CMK (cell line): ENCODE results near the gene PRPF4.
"Not testable (repeated sequence)": the region's sequence is repeated elsewhere in the genome, so short reads cannot be mapped to it uniquely, and the experiment has no call there.

Experiments
- DNase-seq: peaks from one replicate; pipeline ENCODE4 v3.0.0-alpha.2; 2010; ENCODE audit warnings: low read depth

PRPF4 gene

DNA sequence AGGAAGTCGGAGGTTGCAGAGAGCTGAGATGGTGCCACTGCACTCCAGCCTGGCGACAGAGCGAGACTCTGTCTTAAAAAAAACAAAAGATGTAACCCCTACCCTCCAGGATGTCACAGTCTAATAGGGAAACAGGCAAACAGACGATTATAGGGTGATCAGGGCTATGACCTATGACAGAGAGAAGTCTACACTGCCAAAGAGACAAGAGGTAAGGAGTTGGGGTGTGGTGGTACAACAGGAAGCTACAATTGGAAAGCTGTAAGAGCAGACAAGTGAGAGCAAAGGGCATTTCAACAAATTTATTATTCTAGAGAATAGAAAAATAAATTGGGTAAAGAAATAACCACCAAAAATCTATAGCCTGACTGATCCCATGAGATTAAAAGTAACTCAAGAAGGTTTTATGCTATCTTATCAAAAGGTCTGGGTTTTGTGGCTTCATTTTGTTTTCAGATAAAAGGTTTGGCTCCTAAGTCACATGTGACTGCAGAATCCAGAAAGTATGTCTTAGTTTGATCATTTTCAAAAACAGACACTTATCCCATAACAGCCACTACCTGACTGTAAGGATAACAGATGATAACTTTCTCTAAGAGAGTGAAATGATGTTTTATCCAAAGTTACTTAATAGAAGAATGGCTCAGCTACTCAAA, 7.4 kb upstream of the PRPF4 start:
- peak; percentile 40 for DNase-seq

DNA sequence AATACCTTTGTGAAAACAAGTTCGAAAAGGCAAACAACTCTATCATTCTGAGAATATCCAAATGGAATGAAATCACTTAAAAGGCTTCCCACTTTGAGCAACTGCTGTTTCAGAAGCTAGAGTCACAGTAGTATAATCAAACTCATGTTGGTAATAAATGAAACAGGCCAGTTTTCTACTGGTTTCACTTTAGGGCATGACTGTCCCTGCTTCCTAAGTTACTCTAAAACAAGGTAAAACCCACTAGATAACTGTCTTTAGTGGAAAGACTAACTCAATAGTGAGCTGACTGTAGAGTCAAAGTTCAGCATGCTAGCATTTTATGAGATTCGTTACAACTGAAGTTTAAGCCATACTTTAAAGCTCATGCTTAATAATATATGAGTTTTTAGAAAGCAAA, 6.1 kb upstream of the PRPF4 start:
- DNase-seq: no peak

GRCh38 chr9:113269871-113270270, 5.6 kb upstream of the PRPF4 start:
- DNase-seq: no peak

DNA sequence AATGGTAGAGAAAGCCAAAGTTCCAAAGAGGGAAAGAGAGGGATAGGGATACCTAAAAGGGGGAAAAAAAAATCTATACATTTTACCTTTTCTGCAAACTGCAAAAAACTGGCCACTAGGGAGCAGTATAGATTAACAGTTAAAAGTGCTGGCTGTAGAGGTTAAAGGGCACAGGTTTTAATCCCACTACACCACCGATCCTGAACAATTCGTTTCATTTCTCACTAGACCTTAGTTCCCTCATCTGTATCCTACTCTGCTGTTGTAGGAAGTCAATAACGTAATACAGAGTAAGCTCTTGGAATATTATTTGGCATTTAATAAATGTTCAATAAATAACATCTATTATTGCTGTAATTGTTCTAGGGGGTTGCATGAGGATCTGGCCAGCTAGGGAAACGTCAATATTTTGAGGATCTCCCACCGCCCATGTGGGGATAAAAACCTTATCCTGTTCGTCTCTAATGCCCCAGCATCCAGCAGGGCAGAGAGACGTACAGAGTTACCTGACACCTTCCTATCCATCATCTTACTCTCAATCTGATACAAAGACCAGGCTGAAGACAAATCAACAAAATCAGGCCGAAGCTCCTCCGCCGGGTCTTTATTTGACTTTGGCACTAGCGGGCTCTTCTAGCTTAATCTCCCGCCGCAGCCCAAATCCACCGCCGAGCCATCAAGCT, 843 bp upstream of the PRPF4 start:
- DNase-seq: no peak

GRCh38 chr9:113278840-113279239, 3.4 kb downstream of the PRPF4 start:
- no peak for DNase-seq

GRCh38 chr9:113281356-113281755, 5.9 kb downstream of the PRPF4 start:
- DNase-seq: no peak

GRCh38 chr9:113289091-113289490, 13.6 kb downstream of the PRPF4 start:
- DNase-seq: no peak

GRCh38 chr9:113290052-113290607, 14.7 kb downstream of the PRPF4 start:
- no peak for DNase-seq

DNA sequence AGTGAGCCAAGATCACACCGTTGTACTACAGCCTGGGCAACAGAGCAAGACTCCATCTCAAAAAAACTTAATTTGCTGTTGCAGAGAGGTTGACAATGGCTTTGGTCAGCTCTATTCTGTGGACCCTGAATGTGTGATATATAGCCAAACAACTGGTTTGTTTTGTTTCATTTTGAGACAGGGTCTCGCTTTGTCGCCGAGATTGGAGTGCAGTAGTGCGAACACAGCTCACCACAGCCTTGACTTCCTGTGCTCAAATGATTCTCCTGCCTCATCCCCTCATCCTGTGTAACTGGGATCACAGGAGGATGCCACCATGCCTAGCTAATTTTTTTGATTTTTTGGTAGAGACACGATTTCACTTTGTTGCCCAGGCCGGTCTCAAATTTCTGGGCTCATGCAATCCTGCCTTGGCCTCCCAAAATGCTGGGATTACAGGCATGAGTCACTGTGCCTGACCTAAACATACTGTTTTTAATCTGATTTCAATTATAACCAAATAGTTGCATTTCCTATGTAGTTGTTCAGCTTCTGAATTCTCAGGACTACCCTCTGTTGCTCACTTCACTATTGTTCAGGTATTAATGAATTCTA, 17.9 kb downstream of the PRPF4 start:
- DNase-seq: no peak

GRCh38 chr9:113296247-113296646, 20.8 kb downstream of the PRPF4 start:
- DNase-seq: not testable (repeated sequence)

DNA sequence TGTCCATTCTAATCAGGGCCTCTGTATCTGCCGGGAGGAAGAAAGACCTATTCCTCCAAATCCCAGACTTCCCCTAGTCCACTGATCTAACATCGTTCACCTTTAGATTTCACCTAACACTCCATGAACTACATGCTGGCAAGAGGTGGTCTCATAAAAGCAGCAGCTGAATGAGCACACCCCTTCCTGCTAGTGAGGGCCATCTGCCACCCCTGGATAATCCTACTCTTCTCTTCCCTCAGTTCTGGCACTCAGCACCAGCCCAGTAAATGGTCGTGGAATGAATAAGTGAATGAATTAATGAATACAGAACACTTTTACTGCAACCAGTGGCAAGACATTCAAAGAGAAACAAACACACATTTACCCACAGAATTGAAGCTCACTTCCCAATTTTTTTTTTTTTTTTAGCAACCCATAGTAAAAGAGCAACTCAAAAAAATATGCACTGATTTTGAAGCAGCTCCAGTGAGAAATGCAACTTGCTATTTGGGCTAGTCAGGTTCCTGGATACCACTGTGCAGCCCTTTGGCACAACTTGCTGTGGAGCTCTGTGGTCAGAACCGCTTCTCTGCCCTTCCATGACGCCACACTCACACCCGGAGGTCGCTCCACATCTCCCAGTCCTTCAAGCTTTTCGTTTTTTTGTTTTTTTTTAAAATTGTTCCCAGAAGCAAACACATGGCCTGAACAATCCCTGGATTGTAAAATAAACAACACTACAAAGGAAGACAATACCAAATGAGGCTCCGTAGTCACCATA, 21.5 kb downstream of the PRPF4 start:
- no peak for DNase-seq

DNA sequence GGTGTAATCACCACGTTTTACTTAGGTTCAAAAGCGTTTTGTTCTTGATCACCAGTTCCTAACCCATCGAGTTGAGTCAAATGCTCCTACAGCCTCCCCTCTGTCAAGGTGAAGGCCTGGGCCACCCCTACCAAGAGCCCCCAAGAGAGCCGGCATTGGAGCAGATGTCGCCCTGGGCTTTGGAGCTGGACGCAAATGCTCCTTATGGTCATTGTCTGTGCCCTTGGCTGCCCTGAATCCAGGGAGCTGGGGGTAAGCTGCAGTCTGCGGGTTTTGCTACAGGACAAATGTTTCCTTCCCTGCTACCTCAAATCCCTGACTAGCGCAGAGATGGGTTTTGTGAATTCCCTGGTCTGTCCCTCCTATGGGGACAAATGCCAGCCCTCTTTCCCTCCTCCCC, 22.9 kb downstream of the PRPF4 start:
- DNase-seq: no peak

GRCh38 chr9:113298924-113299770, 23.7 kb downstream of the PRPF4 start:
- no peak for DNase-seq

- DNase-seq: no peak
These were observed 24.4 kb downstream of the PRPF4 start for GRCh38 chr9:113299800-113300292.

- no peak for DNase-seq
These were observed 26.1 kb downstream of the PRPF4 start for GRCh38 chr9:113301548-113301947.

DNA sequence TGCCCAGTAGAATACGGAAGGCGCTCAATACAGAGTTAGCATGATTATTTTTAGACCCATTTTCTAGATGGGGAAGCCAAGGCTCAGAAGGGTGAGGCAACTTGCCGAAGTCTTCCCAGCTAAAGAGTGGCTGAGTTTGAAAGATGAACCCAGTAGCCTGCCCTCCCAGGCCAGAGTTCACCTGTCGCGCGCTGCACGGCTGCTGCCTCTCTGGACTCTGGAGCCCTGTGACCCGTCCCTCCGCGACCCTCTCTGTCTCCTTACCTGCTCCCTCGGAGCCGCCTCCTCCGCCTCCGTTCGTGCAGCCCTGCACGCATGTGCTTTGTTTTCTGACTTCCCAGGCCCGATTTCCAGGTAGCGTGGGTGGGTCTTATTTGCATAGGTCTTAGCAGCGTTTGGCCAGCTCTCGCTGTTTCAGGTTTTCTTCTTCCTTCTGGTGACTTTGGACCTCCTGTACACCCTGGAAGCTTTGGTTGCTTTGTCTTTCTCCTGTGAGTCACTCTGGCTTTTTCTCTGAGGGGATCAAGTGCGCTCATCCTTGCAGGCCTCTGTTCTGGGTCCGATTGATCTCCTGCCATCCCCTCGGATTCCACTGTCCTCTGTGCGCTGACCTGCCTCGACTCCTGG, 27.4 kb downstream of the PRPF4 start, which contains the start of gene RNF183:
Gene RNF183, minus strand, starts transcription at position 585 of the 627 bp plus-strand sequence. CDS start 5,192 bp downstream, outside the sequence.
- DNase-seq: no peak

GRCh38 chr9:113306566-113306965, 31.1 kb downstream of the PRPF4 start:
- no peak for DNase-seq

DNA sequence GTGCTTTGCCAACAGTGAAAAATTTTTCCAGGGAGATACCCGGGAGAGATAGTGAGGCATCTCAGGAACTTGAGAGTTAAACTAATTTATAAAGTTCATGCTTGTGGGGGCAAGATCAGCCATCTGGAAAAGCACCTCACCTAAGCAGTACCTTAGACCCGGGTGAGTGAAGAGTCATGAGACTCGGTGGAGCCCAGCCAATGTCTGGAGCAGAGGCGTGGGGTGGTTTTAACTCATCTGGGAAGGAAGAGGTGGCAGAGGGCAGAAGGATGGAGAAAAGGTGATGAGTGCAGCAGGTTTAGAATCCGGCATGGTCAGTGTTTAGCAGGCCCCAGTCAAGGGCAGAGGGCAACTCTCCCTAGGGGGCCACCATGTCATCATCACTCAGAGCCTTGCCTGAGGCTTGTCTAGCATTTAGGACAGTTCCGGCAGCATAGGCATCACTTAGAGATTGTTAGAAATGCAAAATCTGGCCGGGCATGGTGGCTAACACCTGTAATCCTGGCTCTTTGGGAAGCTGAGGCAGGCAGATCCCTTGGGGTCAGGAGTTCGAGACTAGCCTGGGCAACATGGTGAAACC, 32.0 kb downstream of the PRPF4 start:
- DNase-seq: no peak

- DNase-seq: no peak
These were observed 33.9 kb downstream of the PRPF4 start for GRCh38 chr9:113309204-113309813.

GRCh38 chr9:113310538-113310937, 35.1 kb downstream of the PRPF4 start:
- DNase-seq: no peak
